H1 (cell line): Measurements from ENCODE around the gene SLC2A8. TPM values are rescaled to one million over a fixed set of nuclear protein-coding genes. Genes with fewer than 3 reads are reported as not detected.

Source experiments
- BACH1 ChIP-seq: IDR thresholded peaks from 2 replicates; pipeline ENCODE4 v1.6.1; 2012; ENCODE audit warnings: low read length, improper control_type of control experiment
- CEBPB ChIP-seq: IDR thresholded peaks from 2 replicates; pipeline ENCODE4 v1.6.1; 2012; ENCODE audit warnings: low read depth, low read length
- CHD7 ChIP-seq: fragments of 300-600 bp; sonication (generic); IDR thresholded peaks from 2 replicates; pipeline ENCODE4 v1.7.1; 2012; ENCODE audit warnings: low read length, moderate library complexity, mild to moderate bottlenecking, inconsistent platforms; ENCODE audit not compliant: insufficient replicate concordance
- POU5F1 ChIP-seq: IDR thresholded peaks from 2 replicates; pipeline ENCODE4 v1.6.1; 2011; ENCODE audit warnings: low read depth, mild to moderate bottlenecking, low read length, moderate library complexity
- polyA plus RNA-seq, 7 experiments: library from polyadenylated mRNA; depleted of rRNA in 3 of 7; stranded (reverse) in 5 of 7; unstranded in 2 of 7; fragments of >200 nt in 5 of 7; fragments of 200-250 nt in 2 of 7; gene quantifications; 1 replicate in 5 of 7; 2 replicates in 1 of 7; 4 replicates in 1 of 7; pipeline versions ENCODE4 v1.2.1 to v1.2.3, GENCODE V29; 2011 to 2013; ENCODE audit warnings: missing spikeins in 2 of 7, mixed read lengths in 2 of 7
- total RNA-seq: library from RNA; stranded (reverse); fragmentation: NEBNext Ultra II Directional; extraction: Animal tissue kit (Norgen Biotek cat#: 25700); gene quantifications from 2 replicates; pipeline ENCODE4 v1.2.1, GENCODE V29; 2021

The SLC2A8 gene
- total and polyA plus RNA-seq, 2 of the 8 experiments (the other 6 are each of a cell fraction or from before 2014, with no cell fraction given), result 24.6 to 36.4 TPM

DNA sequence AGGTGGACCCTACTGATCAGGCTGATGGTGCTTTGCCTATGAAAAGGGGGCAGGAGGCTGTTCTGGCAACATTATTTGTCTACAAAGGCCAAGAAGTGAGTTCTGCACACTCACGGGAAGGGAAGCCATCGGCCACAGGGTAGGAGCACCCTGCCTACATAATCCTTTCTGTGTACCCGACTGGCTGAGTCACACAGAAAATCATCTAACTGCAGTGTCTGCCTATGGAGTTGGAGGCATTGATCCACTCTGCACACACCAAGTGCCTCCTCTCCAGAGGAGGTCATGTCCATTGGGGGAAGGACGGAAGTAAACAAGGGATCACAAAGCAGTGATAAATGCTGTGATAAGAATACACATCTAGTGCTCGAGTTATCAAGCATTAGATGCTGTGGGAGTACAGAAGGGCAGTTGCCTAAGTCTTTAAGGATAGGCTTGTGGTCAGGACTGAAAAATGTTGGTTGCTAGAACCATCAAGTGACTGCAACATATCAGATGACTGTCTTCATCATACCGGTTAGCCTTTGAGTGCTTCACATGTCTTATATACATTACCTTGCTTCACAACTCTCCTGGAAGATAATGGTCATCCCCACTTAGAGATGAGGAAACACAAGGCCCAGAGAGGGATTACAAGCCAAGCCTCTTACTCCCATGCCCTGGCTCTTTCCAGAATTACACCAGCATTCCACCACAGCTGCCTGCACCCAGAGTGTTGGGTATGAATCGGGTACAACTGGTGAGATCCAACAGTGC is 1.3 kb upstream of the SLC2A8 start (continued):
- TF ChIP-seq CHD7 (no peak), BACH1 (no peak), POU5F1 (no peak), CEBPB (no peak)
